MG63 (cell line): ENCODE results near the gene FOXO1. TPM values are rescaled to one million over a fixed set of nuclear protein-coding genes. Genes with fewer than 3 reads are reported as not detected.

Experiments used
- DNase-seq: peaks from one replicate; pipeline ENCODE4 v3.0.0-alpha.2; 2020
- H3K27me3 ChIP-seq: fragments of 250-450 bp; sonication (Bioruptor Pico); 2 replicates; pipeline ENCODE4 v1.5.1; 2020; ENCODE audit warnings: mild to moderate bottlenecking, moderate library complexity
- H3K36me3 ChIP-seq: fragments of 250-450 bp; sonication (Bioruptor Pico); 2 replicates; pipeline ENCODE4 v1.5.1; 2020; ENCODE audit warnings: mild to moderate bottlenecking, moderate library complexity
- H3K4me3 ChIP-seq: fragments of 250-450 bp; sonication (Bioruptor Pico); 2 replicates; pipeline ENCODE4 v1.5.1; 2020; ENCODE audit warnings: mild to moderate bottlenecking, moderate library complexity
- H3K9me3 ChIP-seq: fragments of 250-450 bp; sonication (Bioruptor Pico); 2 replicates; pipeline ENCODE4 v1.5.1; 2020; ENCODE audit warnings: mild to moderate bottlenecking, moderate library complexity
- total RNA-seq: library from RNA; depleted of rRNA; stranded (reverse); fragments of >200 nt; shearing (Covaris generic); gene quantifications from 2 replicates; pipeline ENCODE4 v1.2.3, GENCODE V29; 2014; ENCODE audit warnings: low replicate concordance

FOXO1 gene
- total RNA-seq, 1 experiment from 2014 or later, result 1.7 TPM

DNA sequence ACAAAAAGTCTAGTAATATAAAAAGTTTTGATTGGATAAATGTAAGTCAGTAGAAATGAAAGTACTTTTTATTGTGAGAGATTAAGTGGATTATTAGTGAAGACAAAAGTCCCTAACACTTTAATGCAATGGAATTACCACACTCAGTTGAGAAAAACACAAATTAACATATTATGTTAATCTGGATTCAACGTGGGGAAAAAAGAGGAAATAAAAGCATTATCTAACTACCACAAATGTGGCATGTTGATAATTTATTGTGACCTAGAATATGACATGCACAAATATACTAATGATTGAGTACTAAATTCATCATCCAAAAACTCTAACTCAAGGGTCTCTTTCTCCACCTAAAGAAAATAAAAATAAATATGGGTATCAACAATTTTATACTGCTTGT lies 41.5 kb downstream of the FOXO1 start:
- H3K27me3 ChIP-seq, result no peaks in the 10 kb centered on the region
- DNase-seq, result no peak
- no peaks in the 10 kb centered on the region for H3K36me3 ChIP-seq
- no peak overlapping the region for H3K4me3 ChIP-seq
- no peaks in the 10 kb centered on the region for H3K9me3 ChIP-seq

DNA sequence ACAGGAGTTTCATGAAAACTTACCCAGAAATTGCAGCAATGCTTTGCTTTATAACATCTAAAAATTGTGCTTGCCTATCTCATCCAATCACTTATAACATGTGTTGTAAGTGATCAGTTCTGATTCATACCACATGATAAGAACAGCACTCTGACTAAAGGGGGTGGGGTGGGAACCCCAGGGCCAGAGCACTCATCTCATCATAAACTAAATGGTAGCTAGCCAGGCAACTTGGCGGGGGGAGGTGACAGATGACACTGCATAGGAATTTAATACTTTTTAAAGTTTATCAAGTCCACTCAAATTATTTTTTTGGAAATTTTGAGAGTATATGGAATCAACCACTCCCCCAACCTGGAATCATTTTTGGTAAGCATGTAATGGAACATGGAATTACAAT lies 42.1 kb downstream of the FOXO1 start:
- no peaks in the 10 kb centered on the region for H3K27me3 ChIP-seq
- H3K4me3 ChIP-seq, result no peak overlapping the region
- H3K9me3 ChIP-seq, result no peaks in the 10 kb centered on the region
- DNase-seq, result peak; percentile 7
- H3K36me3 ChIP-seq, result no peaks in the 10 kb centered on the region

GRCh38 chr13:40622761-40623160 lies 43.7 kb downstream of the FOXO1 start:
- Histone ChIP-seq H3K27me3 (no peaks in the 10 kb centered on the region), H3K9me3 (no peaks in the 10 kb centered on the region), H3K4me3 (no peak overlapping the region), H3K36me3 (no peaks in the 10 kb centered on the region)
- no peak for DNase-seq

- Histone ChIP-seq H3K4me3 (no peak overlapping the region), H3K9me3 (no peaks in the 10 kb centered on the region), H3K36me3 (no peaks in the 10 kb centered on the region), H3K27me3 (no peaks in the 10 kb centered on the region)
- no peak for DNase-seq
Measured at GRCh38 chr13:40622246-40622645, 44.2 kb downstream of the FOXO1 start.

- Histone ChIP-seq H3K27me3 (no peaks in the 10 kb centered on the region), H3K4me3 (no peak overlapping the region), H3K9me3 (no peaks in the 10 kb centered on the region), H3K36me3 (no peaks in the 10 kb centered on the region)
- no peak for DNase-seq
Measured at GRCh38 chr13:40619479-40619814, 47.0 kb downstream of the FOXO1 start.

- Histone ChIP-seq H3K27me3 (no peaks in the 10 kb centered on the region), H3K36me3 (no peaks in the 10 kb centered on the region), H3K9me3 (no peaks in the 10 kb centered on the region), H3K4me3 (no peak overlapping the region)
- DNase-seq, result no peak
Measured at GRCh38 chr13:40618581-40619478, 47.6 kb downstream of the FOXO1 start.

DNA sequence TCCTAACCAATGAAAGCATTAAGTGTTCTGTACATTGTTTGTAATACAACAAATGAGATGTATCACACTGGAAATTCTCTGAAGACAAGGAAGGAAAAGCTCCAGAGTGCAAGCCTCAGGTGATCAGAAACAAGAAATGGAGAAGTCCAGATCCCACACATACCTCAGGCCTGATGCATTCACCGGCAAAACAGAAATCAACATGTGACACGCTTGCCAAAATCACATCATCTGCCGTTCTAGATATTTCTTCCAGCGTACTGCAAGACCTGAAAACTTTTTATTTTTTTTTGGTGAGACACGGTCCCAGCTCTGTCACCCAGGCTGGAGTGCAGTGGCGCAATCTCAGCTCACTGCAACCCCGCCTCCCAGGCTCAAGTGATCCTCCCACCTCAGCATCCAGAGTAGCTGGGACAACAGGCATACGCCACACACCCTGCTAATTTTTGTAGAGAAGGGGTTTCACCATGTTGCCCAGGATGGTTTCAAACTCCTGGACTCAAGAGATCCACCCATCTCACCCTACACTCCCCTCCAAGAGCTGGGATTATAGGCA lies 48.6 kb downstream of the FOXO1 start:
- Histone ChIP-seq H3K9me3 (no peaks in the 10 kb centered on the region), H3K4me3 (no peak overlapping the region), H3K27me3 (no peaks in the 10 kb centered on the region), H3K36me3 (no peaks in the 10 kb centered on the region)
- no peak for DNase-seq

- no peaks in the 10 kb centered on the region for H3K9me3 ChIP-seq
- DNase-seq, result no peak
- H3K27me3 ChIP-seq, result no peaks in the 10 kb centered on the region
- no peak overlapping the region for H3K4me3 ChIP-seq
- no peaks in the 10 kb centered on the region for H3K36me3 ChIP-seq
Measured at GRCh38 chr13:40615619-40616018, 50.8 kb downstream of the FOXO1 start.

GRCh38 chr13:40613914-40614313 lies 52.5 kb downstream of the FOXO1 start:
- no peaks in the 10 kb centered on the region for H3K9me3 ChIP-seq
- no peaks in the 10 kb centered on the region for H3K36me3 ChIP-seq
- H3K4me3 ChIP-seq, result no peak overlapping the region
- no peaks in the 10 kb centered on the region for H3K27me3 ChIP-seq
- no peak for DNase-seq

DNA sequence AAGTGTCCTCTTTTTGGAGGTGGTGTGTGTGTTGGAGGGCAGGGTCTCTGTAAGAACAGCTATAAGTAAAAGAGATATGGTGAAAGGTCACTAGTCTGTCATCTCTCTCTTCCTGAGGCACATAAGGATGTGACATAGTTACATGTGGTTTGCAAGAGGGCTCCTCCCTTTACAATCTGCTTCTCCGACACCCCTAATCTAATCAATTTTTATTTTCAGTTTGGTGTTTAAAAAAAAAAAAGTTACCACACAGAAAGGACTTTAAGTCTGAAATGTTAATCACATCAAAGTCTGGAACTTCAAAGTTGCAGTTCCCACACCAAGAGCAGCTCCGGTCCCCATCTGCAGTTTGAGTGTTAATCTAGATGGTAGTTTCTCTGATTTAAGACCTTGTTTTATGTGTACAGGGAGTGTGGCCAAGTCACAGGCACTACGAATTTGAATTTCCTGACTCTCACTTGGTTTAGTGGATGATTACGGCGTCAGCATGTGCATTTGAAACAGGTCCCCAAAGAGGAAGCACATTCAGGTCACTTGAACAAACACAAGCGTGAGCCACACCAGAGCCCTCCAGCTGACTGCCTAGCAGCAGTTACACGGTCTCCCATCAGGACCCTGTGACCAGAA lies 53.1 kb downstream of the FOXO1 start:
- H3K27me3 ChIP-seq, result no peaks in the 10 kb centered on the region
- H3K36me3 ChIP-seq, result no peaks in the 10 kb centered on the region
- H3K9me3 ChIP-seq, result no peaks in the 10 kb centered on the region
- H3K4me3 ChIP-seq, result no peak overlapping the region
- DNase-seq, result no peak

- H3K27me3 ChIP-seq, result no peaks in the 10 kb centered on the region
- no peak for DNase-seq
- H3K36me3 ChIP-seq, result no peaks in the 10 kb centered on the region
- no peak overlapping the region for H3K4me3 ChIP-seq
- H3K9me3 ChIP-seq, result no peaks in the 10 kb centered on the region
Measured at GRCh38 chr13:40612041-40612440, 54.4 kb downstream of the FOXO1 start.

DNA sequence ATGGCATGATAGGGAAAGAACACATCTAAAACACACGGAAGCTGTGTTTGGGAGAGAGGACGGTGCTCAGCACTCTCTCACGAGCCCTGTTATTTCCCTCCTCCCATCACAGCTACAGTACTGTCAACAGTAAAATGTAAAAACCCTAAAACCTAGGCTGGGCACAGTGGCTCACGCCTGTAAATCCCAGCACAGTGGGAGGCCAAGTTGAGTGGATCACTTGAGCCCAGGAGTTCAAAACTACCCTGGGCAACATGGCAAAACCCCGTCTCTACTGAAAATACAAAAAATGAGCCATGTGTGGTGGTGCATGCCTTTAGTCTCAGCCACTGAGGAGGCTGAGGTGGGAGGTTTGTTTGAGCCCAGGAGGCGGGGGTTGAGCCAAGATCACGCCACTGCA lies 54.8 kb downstream of the FOXO1 start:
- no peak overlapping the region for H3K4me3 ChIP-seq
- H3K9me3 ChIP-seq, result no peaks in the 10 kb centered on the region
- H3K27me3 ChIP-seq, result no peaks in the 10 kb centered on the region
- no peaks in the 10 kb centered on the region for H3K36me3 ChIP-seq
- DNase-seq, result no peak

DNA sequence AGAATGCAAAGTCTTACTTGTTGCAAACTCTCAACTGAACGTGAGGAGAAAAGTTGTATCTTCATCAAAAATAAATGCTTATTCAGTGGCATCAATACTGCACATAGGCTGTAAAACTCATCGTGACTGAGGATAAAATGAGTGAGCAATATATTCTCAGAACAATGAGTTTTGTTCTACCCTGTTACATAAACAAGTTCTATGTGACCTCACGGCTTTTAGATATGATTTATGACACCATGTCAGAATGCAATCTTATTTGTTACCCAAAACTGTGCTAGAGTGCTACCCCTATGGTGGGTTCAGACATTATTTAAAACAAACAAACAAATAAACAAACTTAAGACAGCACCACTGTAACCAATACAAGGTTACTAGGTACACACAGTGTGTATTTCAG lies 55.4 kb downstream of the FOXO1 start:
- Histone ChIP-seq H3K36me3 (no peaks in the 10 kb centered on the region), H3K27me3 (no peaks in the 10 kb centered on the region), H3K4me3 (no peak overlapping the region), H3K9me3 (no peaks in the 10 kb centered on the region)
- no peak for DNase-seq

GRCh38 chr13:40609972-40610726 lies 56.3 kb downstream of the FOXO1 start:
- H3K9me3 ChIP-seq, result no peaks in the 10 kb centered on the region
- H3K4me3 ChIP-seq, result no peak overlapping the region
- no peak for DNase-seq
- H3K36me3 ChIP-seq, result no peaks in the 10 kb centered on the region
- no peaks in the 10 kb centered on the region for H3K27me3 ChIP-seq

GRCh38 chr13:40608308-40608707 lies 58.1 kb downstream of the FOXO1 start:
- H3K36me3 ChIP-seq, result no peaks in the 10 kb centered on the region
- H3K4me3 ChIP-seq, result no peak overlapping the region
- no peaks in the 10 kb centered on the region for H3K27me3 ChIP-seq
- DNase-seq, result no peak
- H3K9me3 ChIP-seq, result no peaks in the 10 kb centered on the region

- Histone ChIP-seq H3K36me3 (no peaks in the 10 kb centered on the region), H3K27me3 (no peaks in the 10 kb centered on the region), H3K4me3 (no peak overlapping the region), H3K9me3 (no peaks in the 10 kb centered on the region)
- DNase-seq, result no peak
Measured at GRCh38 chr13:40605573-40605972, 60.9 kb downstream of the FOXO1 start.

GRCh38 chr13:40604135-40604534 lies 62.3 kb downstream of the FOXO1 start:
- Histone ChIP-seq H3K36me3 (no peaks in the 10 kb centered on the region), H3K4me3 (no peak overlapping the region), H3K9me3 (no peaks in the 10 kb centered on the region), H3K27me3 (no peaks in the 10 kb centered on the region)
- DNase-seq, result no peak
